Chondrocyte (in vitro differentiated cells): Measurements from ENCODE around the gene PDE4D. TPM values are rescaled to one million over a fixed set of nuclear protein-coding genes. Genes with fewer than 3 reads are reported as not detected.

Experiments used
- DNase-seq: peaks from one replicate; pipeline ENCODE4 v3.0.0; 2021; ENCODE audit warnings: mixed read lengths, low spot score
- H3K27ac Mint-ChIP-seq: one replicate; pipeline ENCODE4 v1.8.0; 2021; ENCODE audit warnings: mild to moderate bottlenecking, moderate library complexity, mixed read lengths; ENCODE audit not compliant: unreplicated experiment
- H3K27me3 Mint-ChIP-seq: 2 replicates; pipeline ENCODE4 v1.8.0; 2021; ENCODE audit warnings: low read depth, mixed read lengths
- H3K36me3 Mint-ChIP-seq: 2 replicates; pipeline ENCODE4 v1.8.0; 2021; ENCODE audit warnings: low read depth, mixed read lengths
- H3K4me1 Mint-ChIP-seq: 2 replicates; pipeline ENCODE4 v1.8.0; 2021; ENCODE audit warnings: low read depth, mild to moderate bottlenecking, mixed read lengths
- H3K4me3 Mint-ChIP-seq: one replicate; pipeline ENCODE4 v1.8.0; 2021; ENCODE audit warnings: mild to moderate bottlenecking, moderate library complexity, mixed read lengths; ENCODE audit not compliant: unreplicated experiment
- H3K9me3 Mint-ChIP-seq: 2 replicates; pipeline ENCODE4 v1.8.0; 2021; ENCODE audit warnings: low read depth, mixed read lengths
- total RNA-seq: library from RNA; stranded (reverse); gene quantifications from 3 replicates; pipeline ENCODE4 v1.2.1, GENCODE V29; 2021
- TF ChIP-seq, protein P1 (sequence below): fragments of 200-600 bp; sonication (generic); IDR thresholded peaks from 2 replicates; pipeline ENCODE4 v1.5.0; 2021; ENCODE audit warnings: antibody characterized with exemption, mild to moderate bottlenecking, moderate library complexity

Gene PDE4D
- total RNA-seq, 1 donor from 2014 or later = 21.1 TPM

DNA sequence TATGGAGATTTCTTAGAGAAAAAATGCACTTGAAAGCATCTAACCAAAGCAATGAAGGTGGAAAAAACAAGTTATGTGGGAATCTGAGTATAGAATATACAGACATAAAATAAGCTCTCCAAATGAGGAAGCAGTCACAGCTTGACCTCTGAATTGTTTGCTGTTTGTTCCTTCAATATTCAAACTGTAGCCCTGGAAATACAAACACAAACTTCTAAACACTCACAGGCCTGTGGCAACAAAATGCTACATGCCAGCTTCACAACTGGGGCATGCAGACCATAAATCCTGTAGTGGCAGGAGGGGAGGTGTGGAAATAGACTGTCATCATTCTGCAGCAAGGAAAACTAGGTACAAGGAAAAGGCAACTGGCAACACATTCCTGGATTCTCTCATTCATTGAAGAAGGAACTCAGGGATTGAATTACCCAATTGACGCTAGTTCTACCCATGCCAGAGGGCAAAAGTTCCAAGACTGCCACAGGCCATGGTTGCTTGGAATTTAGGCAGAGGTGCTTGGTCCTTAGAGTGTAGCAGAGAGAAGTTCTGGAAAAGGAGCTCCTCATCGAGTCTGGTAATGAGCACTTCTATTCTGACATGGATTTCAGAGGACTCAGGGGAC lies 349.6 kb downstream of the PDE4D start:
- Mint-ChIP-seq H3K27ac (peak overlapping the region; percentile 74), H3K4me3 (no peak overlapping the region), H3K27me3 (no peaks in the 10 kb centered on the region), H3K9me3 (no peaks in the 10 kb centered on the region), H3K36me3 (no peaks in the 10 kb centered on the region), H3K4me1 (peaks cover 40% of the 10 kb centered on the region)
- TF ChIP-seq, protein P1, sequence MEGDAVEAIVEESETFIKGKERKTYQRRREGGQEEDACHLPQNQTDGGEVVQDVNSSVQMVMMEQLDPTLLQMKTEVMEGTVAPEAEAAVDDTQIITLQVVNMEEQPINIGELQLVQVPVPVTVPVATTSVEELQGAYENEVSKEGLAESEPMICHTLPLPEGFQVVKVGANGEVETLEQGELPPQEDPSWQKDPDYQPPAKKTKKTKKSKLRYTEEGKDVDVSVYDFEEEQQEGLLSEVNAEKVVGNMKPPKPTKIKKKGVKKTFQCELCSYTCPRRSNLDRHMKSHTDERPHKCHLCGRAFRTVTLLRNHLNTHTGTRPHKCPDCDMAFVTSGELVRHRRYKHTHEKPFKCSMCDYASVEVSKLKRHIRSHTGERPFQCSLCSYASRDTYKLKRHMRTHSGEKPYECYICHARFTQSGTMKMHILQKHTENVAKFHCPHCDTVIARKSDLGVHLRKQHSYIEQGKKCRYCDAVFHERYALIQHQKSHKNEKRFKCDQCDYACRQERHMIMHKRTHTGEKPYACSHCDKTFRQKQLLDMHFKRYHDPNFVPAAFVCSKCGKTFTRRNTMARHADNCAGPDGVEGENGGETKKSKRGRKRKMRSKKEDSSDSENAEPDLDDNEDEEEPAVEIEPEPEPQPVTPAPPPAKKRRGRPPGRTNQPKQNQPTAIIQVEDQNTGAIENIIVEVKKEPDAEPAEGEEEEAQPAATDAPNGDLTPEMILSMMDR = no peak
- DNase-seq = no peak

DNA sequence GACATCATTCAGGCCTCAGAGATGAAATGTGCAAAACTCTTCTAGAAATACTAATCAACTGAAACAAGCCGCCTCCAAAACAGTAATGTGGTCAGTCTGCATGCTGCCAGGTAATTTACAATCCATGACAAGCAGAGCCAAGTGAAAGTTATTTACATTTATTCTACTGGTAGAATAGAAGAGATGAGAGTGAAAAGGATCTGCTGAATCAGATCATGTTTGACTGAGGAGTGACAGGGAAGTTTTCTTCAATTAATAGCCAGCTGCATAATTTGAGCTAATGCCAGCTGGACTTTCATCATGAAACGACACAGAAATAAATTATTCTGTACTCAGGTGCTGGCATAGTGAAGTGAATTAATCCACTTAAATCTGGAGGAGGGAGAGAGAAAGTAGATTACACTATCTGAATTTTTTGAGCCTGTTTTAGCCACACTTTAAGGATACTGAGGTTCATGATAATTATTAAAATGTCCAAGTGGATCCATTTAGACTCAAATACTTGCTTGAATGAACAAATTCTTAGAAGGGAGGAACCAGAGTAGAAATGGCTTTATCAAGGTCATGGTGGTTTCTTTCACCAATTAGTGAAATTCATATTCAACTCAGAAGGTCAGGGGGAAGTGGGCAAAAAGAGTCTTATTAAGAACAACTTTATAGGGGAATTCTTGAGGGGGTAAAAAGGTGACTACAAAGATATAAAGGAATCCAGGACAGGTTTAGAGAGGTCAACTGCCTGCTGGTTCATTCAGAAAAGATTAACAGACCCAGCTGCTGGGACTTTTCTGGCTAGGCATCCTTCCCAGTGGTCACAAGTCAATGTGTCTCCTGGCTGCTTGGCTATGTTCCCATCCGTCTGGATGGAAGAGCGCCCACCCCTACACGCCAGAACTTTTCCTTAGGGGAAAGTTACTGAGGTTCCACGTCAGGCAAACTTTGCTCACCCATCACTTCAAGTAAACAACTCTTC lies 350.4 kb downstream of the PDE4D start:
- H3K9me3 Mint-ChIP-seq = no peaks in the 10 kb centered on the region
- no peak for DNase-seq
- H3K27me3 Mint-ChIP-seq = no peaks in the 10 kb centered on the region
- H3K27ac Mint-ChIP-seq = peak overlapping the region; percentile 74
- H3K4me3 Mint-ChIP-seq = no peak overlapping the region
- no peaks in the 10 kb centered on the region for H3K36me3 Mint-ChIP-seq
- peaks cover 32% of the 10 kb centered on the region for H3K4me1 Mint-ChIP-seq
- TF ChIP-seq, protein P1 = no peak

DNA sequence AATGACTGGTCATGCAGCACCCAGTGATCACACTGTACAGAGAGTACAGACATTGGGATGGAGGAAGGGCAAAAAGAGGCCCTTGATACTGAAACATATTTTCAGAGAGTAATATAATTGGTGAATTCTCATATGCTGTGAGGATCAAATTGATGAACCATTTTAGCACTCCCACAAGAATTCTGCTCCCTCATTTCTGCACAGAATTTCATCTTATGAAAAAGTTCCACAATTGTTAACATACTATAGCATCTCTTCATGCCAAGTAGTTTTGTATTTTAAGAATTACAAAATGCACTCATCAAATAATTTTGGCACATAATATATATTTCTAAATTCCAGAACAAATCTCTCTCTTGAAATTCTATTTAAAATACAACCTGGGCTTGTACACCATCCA lies 351.2 kb downstream of the PDE4D start:
- no peaks in the 10 kb centered on the region for H3K36me3 Mint-ChIP-seq
- H3K4me3 Mint-ChIP-seq = no peak overlapping the region
- no peak for DNase-seq
- TF ChIP-seq, protein P1 = no peak
- peaks cover 24% of the 10 kb centered on the region for H3K4me1 Mint-ChIP-seq
- no peaks in the 10 kb centered on the region for H3K27me3 Mint-ChIP-seq
- no peak overlapping the region for H3K27ac Mint-ChIP-seq
- no peaks in the 10 kb centered on the region for H3K9me3 Mint-ChIP-seq

DNA sequence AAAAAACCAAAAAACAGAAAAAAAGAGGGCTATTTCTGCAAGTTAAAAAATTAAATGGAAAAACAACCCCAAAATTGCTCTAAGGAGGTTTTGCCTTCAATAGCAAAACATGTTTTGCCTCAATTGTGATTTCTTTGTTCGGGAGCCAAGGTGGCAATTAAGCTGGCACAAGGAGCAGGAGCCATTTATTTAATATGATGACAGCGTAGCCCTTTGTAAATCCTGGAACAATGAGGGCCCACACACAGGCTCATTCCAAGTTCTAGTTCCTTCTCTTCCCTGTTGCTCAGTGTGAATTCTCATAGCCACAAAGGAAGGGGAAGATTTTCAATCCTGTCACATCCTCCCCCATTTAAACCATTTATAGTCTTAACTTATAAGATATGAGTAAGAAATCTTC lies 353.2 kb downstream of the PDE4D start:
- Mint-ChIP-seq H3K36me3 (no peaks in the 10 kb centered on the region), H3K4me1 (peaks cover 24% of the 10 kb centered on the region), H3K27ac (no peak overlapping the region), H3K4me3 (no peak overlapping the region), H3K9me3 (no peaks in the 10 kb centered on the region), H3K27me3 (no peaks in the 10 kb centered on the region)
- DNase-seq = no peak
- TF ChIP-seq, protein P1 = no peak

DNA sequence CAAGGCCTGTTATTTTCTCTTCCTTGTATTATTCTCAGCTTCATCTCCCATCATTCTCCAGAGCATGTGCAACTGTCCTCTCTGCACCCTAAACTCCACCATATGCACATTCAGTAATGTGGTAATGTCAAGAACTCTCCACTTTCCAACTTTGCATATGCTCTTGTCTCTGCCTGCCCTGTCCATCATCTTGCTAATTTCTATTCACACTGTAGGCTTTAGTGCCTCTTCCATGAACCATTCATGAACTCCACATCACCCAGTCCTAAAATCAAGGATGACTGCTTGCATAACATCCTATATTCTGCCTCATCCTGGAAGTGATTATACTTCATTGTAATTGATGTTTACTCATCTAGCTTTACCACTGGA lies 354.8 kb downstream of the PDE4D start:
- Mint-ChIP-seq H3K27ac (no peak overlapping the region), H3K36me3 (no peaks in the 10 kb centered on the region), H3K4me1 (peaks cover 15% of the 10 kb centered on the region), H3K4me3 (no peak overlapping the region), H3K9me3 (no peaks in the 10 kb centered on the region), H3K27me3 (no peaks in the 10 kb centered on the region)
- TF ChIP-seq, protein P1 = no peak
- DNase-seq = no peak
